Stimulated activated CD8-positive, alpha-beta memory T cell treated with anti-CD3 and anti-CD28 coated beads, Interleukin-12 subunit alpha, Interleukin-12 subunit beta, amount 100 ng/mL, for 24 hours (primary cell): ENCODE measurements around the gene SATB2.

Experiments
- DNase-seq: peaks from one replicate; pipeline ENCODE4 v3.0.0-alpha.2; 2020; ENCODE audit errors: extremely low read depth

The SATB2 gene

DNA sequence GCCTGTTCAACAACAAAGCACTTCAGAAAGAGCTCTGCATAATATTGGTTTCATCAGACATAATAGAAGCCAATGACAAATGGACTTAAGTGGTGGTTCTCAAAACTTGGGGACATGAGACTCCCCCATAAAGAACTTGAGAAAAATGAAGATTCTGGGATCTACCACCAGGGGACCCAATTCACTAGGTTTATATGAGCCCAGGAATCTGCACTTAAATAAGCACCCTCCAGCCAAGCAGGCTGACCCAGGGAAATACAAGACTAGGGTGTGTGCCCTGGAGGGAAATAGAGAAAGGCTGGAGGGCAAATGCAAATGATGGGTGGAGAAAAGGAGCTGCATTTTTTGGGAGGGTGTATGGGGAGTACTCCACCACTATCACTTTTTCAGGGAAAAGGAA is 52.5 kb downstream of the SATB2 start:
- no peak for DNase-seq

DNA sequence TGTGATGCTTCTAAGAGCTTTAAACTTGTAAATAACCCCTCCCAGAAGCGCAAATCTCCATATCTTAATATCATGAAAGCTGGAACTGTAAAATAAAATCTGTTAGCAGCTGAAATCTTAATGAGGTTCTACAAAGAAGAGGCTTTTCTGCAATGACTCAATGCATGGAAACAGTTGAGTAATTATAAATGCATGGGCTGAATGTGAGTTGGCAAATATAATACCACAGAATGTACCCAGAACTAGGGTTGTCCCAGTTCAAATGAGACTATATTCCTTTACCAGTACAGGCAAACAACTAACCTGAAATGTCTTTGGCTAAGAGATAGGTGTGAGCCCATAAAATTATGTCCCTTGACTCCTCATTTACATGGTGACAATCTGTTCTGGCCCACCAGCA is 52.9 kb downstream of the SATB2 start:
- no peak for DNase-seq

GRCh38 chr2:199395311-199395710 is 62.4 kb downstream of the SATB2 start:
- DNase-seq, result no peak

GRCh38 chr2:199392363-199392762 is 65.4 kb downstream of the SATB2 start:
- no peak for DNase-seq

- no peak for DNase-seq
Measured at GRCh38 chr2:199388728-199389268, 68.9 kb downstream of the SATB2 start.

GRCh38 chr2:199384043-199384442 is 73.7 kb downstream of the SATB2 start:
- no peak for DNase-seq

DNA sequence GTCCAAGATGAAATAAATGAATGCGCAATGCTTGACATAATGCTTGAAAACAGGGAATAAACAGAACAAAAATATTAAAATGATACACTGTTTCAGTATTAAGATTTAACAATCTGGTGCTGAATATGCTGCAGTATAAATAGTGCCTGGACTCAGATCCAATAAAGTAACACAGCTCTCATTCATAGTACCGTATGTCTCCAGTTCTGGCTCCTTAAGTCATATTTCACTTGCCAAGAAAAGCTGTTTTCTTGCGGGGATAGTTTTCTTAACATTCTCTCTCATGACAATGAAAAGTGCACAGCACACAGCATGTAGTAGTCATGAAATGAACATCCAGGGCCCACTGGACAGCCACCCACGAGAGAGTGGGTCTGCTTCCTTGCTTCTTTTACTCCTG is 74.7 kb downstream of the SATB2 start:
- DNase-seq, result no peak

DNA sequence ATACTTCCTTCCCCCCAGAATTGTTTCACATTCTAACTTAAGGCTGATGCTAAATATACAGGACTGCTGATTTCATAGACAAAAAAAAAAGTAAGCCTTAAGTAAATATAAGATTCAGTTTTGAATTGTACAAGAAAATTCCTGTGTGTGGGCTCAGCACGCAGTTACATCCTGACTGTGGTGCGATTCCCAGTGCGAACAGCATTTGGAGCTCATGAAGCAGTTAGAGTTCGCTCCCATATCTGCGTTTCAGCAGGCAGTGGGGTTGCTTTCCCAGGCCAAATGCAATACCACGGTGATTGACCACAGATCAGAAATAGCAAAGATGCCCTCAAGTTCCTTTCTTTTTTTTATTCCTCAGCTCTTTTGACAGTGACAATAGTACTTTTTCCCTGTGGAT is 75.6 kb downstream of the SATB2 start:
- DNase-seq, result no peak

DNA sequence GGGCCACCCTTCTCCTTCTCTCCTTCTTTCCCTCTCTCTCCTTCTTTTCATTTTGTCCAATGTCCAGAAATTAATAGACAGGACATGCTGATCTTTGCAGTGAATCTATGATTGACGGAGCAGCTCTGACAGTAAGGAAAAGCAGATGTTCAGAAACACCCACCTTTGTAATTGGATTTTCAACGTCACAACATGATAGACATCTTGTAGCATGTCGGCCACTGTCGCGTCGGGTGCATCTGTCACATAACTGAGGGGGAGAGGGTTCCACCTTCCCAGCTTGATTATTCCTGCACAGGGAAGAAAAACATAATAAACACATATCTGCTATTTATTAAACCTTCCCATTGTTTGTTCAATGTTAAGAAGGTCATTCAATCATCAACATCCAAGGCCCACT is 76.2 kb downstream of the SATB2 start:
- no peak for DNase-seq

DNA sequence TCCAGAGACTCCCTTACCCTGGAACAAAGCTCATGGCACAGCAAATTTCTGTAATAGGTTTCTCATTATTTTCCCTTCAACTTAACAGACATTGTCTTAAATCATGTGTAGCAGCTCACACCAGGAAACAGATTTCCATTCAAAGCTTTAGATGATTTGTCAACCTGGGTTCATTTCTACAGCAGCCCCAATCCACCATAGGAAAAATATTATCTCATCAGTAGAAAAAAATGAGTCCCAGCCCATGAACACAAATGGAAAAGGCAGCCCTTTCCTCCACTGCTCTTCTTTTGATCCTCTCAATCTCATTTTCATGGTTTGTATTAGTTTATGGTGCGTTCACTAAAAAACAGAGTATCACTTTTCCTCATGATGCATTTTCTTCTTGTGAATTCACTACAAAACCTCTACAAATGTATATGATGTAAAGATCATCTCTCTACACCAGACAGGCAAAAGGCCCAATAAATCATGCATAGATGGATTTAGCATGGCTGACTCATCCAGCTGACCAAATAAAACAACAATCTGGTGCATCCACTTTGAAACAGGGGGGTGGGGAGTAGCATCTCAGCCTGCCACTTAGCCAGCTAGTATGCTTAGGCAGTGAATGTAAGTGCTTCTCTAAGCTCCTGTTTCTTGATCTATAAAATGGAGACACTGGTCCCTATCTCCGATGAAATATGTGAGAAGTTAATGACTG is 78.6 kb downstream of the SATB2 start:
- DNase-seq, result no peak

GRCh38 chr2:199370150-199370780 is 87.5 kb downstream of the SATB2 start:
- DNase-seq, result no peak

DNA sequence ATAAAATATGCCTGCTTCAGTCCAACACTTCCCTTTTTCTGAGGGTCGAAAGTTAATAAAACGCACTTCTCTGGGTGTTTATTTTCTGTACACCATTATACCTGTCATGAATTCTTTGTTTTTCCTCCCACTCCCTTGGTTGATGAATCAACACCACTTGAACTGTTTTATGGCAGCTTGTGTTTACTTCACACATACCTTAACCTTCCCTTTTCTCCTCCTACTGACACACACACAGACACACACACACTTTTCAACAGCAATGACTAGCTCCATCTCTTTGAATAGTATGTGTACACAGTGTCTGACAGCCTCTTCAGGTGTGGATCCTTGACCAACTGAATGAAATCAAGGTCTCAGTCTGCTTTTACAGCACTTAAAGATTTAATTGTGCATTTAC is 91.3 kb downstream of the SATB2 start:
- no peak for DNase-seq

GRCh38 chr2:199364153-199364552 is 93.6 kb downstream of the SATB2 start:
- DNase-seq, result no peak

DNA sequence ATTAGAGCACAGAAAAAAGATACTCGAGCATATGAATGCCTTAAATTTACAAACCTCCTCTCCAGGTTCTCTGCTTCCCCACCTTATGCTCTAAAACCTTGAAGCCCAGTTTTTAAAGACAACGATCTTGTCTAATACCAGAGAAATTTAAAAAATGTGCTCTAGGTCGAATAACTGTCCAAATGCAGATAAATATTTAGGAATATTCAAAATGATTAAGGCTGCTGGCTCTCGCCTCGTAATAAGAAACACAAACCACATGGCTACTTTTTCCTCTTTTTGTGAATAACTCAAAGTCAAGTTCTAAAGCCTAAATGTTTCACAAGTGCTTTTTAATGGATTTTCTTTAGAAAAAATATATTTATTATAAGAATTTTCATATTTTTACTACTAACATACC is 101.3 kb downstream of the SATB2 start:
- DNase-seq, result no peak

GRCh38 chr2:199348871-199349270 is 108.9 kb downstream of the SATB2 start:
- no peak for DNase-seq

- no peak for DNase-seq
Measured at GRCh38 chr2:199344012-199344411, 113.7 kb downstream of the SATB2 start.

DNA sequence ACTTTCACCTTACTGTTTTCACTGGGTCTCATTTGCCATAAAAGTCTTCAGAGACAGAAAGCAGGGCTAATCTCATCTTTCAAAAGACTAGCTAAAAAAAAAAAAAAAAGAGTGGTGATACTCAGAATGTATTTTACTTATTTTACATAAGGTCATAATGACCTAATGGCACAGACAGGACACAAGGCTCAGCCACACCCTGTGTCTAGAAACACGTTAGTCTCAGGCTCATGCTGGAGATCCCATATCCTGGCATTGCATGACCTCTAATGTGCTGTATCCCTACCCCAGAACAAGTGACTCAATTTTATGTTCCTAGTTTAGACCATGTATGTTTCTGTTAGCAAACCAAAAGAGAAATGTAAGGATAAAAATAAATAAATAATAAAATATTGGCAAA is 115.4 kb downstream of the SATB2 start:
- DNase-seq, result no peak

- DNase-seq, result no peak
Measured at GRCh38 chr2:199341123-199341522, 116.6 kb downstream of the SATB2 start.

GRCh38 chr2:199339891-199340605 is 117.7 kb downstream of the SATB2 start:
- DNase-seq, result no peak

GRCh38 chr2:199336546-199336945 is 121.2 kb downstream of the SATB2 start:
- no peak for DNase-seq

DNA sequence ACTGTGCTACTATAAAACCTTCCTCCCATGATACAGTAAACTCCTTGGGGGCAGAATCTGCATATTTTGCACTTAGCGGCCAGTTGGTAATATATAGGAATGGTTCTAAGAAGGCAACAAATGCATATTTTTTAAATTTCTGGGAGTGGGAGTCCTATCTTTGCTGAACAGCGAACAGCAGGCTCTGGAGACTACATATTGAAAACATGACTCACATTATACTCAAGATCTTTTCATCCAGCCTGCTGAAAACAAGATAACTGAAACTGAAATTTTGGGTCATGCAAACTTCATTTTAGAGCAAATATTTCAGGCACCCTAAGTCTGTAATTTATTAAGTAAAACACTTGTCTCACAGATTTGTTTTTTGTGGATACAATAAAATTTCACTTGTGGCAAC is 122.2 kb downstream of the SATB2 start:
- no peak for DNase-seq

- no peak for DNase-seq
Measured at GRCh38 chr2:199329466-199329865, 128.3 kb downstream of the SATB2 start.

- no peak for DNase-seq
Measured at GRCh38 chr2:199329031-199329430, 128.7 kb downstream of the SATB2 start.
